HG03460 (cell line): Measurements from ENCODE around the gene AR.
A peak's percentile ranks its signal among the peaks of the same experiment; 100 is the strongest.
"Not testable (repeated sequence)": the region's sequence is repeated elsewhere in the genome, so short reads cannot be mapped to it uniquely, and the experiment has no call there.

ENCODE experiments used
- ATAC-seq: cut with Tn5 transposase; IDR thresholded peaks from one replicate; pipeline ENCODE4 v1.9.1; 2021; ENCODE audit not compliant: unreplicated experiment

Gene AR

DNA sequence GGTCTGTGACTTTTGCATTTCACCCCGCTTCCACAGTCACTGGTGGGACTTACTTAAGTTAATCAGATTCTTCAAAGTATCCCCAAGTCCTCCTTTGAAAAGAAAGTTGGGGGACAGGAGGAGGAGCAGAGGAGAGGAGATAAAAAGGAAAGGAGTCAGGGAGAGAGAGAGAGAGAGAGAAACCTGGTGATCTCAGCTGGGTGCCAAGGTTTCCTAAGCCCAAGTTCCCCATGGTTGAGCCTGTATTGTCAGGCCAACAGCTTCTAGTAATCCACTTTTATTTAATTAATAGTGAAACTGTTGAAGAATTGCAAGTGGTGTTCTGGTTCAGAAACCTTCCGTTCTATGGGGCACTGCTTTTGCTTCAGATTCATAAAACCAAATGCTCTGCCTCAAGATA lies 91.6 kb downstream of the AR start:
- no peak for ATAC-seq

DNA sequence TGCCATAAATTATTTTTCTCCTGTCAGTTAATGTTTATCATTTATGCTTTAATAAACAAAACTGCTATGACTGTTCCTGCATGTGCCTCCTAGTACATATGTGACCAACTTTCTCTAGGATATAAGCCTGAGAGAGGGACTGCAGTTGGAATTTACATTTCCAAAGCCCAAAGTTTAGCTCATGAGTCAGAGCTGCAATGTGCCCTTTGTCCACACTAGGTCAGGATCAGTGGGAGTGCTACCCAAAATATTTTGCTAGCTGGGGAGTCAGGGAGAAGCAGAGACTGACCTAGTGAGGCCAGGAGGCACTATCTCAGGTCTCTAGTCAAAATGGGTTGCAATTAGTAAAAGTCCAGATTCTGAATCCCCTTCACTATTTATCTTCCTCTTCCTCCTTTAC lies 92.7 kb downstream of the AR start:
- ATAC-seq: no peak

DNA sequence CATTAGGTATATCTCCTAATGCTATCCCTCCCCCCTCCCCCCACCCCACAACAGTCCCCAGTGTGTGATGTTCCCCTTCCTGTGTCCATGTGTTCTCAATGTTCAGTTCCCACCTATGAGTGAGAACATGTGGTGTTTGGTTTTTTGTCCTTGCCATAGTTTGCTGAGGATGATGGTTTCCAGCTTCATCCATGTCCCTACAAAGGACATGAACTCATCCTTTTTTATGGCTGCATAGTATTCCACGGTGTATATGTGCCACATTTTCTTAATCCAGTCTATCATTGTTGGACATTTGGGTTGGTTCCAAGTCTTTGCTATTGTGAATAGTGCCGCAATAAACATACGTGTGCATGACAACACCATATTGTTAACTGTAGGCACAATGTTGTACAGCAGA lies 93.5 kb downstream of the AR start:
- not testable (repeated sequence) for ATAC-seq

DNA sequence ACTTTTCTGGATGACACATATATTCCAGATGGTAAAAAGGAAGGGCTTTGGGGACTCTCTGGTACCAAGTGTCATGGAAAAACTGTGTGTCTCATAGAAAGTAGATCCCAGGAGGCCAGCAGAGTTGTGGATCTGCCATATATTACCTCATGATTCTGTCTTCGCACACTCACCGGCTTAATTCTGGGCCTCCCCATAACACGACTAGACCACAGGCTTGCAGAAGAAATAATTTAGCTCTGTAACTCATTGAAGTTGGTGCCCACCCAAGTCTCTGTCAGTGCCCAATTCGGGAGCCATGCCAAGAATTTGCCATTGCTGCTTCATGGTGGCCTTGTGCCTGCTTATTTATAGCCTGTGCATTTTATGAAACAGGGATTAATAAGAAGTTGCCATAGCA lies 104.5 kb downstream of the AR start:
- ATAC-seq: no peak

DNA sequence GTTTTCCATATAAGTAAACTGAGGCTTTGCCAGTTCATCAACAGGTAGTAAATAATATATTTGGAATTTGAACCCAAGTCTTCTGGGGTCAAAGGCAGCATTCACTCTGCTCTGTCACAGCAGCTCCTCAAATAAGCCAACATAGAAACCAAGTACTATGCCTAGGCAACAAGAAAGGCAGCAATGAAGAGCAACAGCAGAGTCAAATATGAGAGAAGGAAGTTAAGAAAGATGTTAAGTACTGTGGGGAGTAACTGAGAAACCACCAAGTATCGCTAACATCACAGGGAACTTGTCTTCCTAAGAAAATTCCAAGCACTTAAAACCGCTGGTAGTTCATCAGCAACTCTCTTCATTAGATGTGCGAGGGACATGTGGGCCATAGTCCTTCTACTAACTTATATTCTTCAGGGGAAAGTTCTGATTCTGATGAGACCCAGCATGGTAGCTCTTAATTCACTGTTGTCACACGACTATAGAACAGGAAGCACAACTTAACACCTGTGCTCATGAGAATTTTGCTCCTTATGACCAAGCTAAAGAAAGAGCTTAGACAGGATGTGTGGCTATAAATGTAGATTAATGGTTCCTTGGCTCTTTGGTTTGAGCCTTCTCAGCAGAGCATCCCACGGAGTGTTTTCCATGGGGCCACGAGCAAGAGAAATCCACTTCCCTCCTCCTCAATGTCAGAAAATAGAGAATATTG lies 107.8 kb downstream of the AR start:
- ATAC-seq: no peak

DNA sequence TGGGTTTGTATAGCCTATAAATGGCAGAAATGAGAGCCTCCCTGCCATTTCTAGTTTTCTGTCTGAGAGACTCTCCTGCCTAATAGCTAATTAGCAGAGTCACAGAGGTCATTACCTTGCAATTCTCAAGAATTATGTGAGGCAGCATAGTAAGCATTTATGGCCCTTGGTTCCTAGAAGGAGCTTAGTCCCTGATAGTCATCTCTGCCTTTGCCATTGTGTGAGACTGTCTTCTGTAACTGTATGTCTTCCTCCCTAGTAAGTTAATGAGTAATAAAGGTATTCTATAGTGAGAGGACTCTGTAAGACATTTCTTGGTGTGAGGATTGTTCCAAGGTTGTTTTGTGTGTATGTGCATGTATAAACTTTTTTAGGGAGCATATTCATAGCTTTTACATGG lies 108.7 kb downstream of the AR start:
- ATAC-seq: no peak

DNA sequence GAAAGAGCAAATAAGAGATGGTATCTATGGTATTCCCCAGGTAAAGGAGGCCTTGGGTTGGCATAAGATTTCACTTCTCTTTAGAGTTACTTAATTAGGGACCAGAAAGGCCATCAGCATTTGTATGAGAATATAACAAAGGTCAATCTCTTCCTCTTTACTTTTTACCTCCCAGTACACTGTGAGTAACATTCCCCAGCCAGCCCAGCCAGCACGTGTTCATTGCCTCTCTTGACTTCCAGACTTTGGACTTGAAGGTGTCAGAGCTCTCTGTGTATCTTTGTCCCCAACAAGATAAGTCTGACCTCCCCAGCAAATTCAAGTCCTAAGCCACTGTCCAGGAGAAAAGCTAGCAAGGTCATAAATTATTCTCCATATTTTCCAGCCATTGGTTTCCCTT lies 110.5 kb downstream of the AR start:
- no peak for ATAC-seq

DNA sequence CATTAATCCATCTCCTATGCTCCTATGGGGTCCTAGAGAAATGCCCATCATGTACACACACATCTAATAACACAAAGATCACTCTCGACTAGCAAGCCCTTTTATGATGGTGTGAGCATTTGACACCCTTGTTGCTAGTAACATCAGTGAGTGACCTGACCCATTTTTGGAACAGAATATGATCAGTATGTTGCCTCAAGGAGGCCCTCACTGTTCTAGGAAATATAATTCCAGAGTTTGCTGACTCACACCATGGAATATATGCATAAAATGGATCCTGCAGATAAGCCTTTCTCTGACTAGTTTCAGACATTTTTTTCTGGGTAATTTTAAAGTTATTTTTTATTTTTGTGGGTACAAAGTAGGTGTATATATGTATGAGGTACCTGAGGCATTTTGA lies 121.8 kb downstream of the AR start:
- ATAC-seq: no peak

DNA sequence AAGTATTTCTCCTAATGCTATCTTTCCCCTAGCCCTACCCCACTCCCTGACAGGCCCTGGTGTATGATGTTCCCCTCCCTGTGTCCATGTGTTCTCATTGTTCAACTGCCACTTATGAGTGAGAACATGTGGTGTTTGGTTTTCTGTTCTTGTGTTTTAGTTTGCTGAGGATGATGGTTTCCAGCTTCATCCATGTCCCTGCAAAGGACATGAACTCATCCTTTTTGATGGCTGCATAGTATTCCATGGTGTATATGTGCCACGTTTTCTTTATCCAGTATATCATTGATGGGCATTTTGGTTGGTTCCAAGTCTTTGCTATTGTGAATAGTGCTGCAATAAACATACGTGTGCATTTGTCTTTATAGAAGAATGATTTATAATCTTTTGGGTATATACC lies 126.9 kb downstream of the AR start:
- ATAC-seq: not testable (repeated sequence)

DNA sequence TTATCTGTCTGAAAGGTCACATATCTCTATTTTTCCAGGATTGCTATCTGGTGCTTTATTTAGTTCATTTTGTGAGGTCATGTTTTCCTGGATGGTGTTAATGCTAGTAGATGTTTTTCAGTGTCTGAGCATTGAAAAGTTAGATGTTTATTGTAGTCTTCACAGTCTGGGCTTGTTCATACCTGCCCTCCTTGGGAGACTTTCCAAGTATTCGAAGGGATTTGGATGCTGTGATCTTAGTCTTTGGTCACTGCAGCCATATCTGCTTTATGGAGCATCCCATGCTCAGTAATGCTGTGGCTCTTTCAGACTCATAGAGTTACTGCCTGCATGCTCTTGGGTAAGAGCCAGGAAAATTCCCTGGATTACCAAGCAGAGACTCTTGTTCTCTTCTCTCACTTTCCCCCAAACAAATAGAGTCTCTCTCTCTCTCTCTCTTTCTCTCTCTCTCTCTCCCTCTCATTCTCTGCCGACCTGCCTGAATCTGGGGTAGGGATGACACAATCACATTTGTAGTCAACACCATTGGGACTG lies 130.0 kb downstream of the AR start:
- ATAC-seq: no peak

DNA sequence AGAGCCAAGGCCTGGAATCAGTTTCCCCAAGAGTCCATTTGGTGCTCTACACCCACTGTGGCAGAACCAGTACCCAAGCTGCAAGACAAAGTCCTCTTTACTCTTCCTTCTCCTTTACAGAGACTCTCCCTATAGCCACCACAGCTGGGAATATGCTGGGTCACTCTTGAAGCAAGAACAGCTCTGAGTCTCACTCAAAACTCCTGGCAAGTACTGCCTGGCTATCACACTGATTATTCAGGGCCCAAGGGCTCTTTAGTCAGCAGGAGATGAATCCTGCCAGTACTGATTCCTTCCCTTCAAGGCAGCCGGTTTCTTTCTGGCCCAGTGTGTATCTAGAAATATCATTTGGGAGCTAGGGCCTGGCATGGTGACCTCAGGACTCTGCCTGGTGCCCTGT lies 130.9 kb downstream of the AR start:
- no peak for ATAC-seq

DNA sequence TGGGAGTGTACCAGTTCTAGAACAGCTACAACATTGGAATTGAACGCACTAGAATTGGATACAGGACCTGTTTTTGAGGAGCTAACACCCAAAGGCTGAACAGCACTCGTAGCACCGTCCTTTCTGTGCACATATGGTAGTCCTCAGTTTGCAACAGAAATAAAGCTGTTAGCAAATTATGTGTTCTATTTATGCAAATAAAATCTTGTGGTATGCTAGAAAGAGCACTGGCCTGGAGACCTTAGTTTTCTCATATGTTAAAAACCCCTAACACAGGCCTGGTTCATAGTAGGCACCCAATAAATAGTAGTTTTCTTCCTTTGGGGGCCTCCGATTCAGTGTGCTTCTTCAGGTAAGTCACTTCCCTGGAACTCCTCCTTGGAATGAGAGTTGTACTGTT lies 140.3 kb downstream of the AR start:
- no peak for ATAC-seq

DNA sequence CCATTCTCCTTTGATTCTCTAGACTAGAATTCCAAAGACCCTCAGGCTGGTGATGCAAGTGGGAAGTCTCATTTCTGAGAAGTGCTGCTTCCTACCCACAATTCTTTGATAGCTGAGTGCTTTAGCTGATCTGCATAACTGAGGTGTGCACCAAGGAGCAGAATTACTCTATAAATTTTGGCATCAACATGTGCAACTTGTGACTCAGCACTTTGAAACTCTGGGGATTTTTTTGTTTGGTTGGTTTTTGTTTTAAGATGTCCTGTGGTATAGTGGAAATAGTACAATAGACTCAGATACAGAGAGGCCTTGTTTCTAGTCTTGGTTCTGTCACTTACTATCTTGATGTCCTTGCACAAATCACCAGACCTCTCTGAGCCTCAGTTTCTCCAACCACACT lies 148.4 kb downstream of the AR start:
- peak; percentile 51 for ATAC-seq

DNA sequence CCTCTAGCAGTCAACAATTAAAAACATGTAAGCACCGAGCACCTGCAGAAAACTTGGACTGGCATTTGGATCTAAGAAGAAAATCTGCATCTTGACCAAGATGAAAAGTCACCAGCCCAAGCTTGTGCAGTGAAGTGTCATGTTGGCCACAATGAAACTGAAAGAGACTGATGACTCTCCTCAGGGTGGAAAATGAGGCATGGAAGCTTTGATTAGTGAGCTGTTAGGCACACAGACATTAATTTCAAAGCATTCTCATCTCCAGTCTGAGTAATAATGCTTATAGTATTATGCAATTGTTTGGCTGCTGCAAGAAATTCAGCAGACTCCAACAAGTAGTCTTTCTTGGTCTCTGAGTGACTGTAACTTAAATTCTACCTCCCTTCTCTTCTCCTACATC lies 150.1 kb downstream of the AR start:
- no peak for ATAC-seq

DNA sequence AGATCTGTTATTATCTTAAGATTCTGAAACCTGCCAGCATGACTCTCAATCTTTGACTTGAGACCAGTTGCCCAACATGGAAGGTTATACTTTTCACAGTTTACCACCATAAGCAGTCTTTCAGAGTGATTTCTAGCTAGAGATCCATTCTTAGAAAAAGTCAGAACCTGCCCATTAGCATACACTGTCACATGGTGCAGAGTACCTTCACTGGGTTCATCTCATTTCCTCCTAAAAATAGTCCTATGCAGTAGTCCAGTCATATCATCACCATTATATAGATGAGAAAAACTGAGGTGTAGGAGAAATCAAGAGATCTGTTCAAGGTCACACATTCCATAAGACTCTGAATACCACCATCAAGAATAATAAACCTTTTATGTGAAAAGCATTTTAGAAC lies 153.6 kb downstream of the AR start:
- ATAC-seq: no peak

DNA sequence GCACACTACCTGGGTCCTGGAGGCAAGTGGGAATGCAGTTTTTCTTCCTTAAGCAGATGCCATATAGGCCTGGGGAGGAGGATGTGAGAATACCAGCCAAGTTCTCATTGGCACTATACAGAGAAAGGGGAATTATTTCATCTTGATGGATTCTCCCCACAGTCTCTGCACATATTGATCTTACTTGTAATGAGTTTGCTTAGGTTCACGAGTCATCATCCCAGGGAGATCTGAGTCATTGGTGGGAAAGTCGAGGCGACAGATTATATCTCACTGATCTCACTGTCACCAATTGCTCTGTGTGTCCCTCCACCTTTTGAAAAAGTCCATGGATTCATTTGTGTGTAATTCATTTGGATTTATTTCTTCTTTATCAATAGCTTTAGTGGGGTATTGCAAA lies 156.8 kb downstream of the AR start:
- ATAC-seq: no peak

DNA sequence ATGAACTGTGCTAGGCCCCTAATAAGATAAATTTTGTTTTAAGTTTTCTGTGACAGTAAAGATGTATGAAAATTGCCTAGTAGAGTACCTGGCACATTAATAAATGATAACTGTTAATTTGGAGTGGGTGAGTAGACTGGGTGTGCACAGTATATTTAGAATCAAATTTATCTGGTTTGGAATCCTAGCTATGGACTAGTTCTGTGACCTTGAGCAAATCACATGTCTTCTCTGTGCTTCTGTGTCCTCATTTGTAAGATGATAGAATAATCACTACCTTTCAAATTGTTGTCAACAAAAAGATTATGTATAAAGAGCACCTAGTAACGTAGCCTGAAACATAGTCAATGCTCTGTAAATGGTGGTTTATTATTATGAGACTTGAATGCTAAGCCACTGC lies 170.2 kb downstream of the AR start:
- ATAC-seq: no peak

DNA sequence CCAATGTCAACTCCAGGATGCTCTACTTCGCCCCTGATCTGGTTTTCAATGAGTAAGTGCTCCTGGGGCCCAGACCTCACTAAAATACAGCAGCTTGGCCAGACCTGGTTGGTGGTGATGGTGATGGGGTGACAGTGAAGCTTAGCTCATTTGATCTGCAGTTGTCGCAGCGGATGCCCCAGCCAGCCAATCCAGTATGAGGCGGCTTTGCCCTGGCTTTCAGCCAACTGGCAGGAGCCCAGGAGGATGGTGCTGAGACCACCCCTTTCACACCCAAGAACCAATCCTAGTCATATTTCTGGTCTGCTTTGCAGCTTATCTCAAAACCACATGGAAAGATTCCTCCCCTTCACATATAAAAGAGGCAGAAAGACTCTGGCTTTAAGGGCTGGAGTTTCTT lies 173.8 kb downstream of the AR start:
- ATAC-seq: no peak

DNA sequence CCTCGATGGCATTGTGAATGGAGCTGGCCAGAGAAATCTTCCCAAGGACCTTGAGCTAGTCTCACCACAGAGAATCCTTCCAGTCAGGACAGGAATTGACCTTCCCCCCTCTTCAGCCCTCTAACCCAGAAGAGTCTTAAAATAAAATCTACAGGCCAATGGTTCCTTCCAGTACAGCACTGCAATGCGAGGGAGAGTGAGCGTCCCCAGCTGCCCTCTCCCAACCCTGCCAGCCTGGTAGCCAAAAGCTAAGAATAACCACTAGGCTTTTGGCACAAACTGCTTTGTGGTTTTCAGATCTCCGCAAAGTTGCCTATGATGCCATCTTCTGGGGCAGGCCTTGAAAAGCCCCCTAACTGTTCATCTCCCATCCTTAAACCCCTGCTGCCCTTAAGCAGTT lies 175.1 kb downstream of the AR start:
- no peak for ATAC-seq

DNA sequence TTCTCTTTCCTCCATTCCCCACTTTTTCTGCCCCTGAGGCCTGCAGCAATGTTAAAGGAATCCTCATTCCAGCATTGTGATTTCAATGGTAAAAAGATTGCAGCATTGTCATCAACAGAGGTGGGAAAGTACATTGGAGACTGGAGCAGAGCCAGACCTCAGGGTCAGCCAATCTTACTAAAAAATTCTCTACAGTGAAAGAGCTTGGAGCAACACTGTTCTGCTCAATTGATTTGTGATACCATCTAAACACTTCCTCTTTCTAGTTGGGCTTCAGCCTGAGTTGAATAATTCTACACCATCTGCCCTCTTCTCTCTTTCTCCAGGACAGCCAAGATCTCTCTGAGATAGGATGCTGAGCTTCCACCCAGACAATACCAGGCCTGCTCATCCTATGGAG lies 176.5 kb downstream of the AR start:
- ATAC-seq: no peak

DNA sequence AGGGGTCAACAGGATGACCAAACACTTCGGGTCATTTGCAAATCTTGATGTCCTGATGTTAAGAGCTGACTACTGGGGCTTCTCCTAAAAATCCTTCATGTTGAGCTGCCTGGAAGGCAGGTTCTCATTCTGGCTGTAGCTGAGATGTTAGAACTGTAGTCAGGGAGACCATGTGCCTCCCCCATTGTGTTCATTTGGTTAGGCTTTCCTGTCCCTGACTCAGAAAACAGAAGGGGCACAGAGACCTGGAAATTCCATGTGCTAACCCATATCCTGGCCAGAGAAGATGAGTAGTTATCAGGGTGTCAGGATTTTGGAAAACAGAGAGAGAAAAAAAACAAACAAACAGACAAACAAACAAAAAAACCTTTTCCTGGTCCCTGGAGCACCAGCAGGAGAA lies 177.5 kb downstream of the AR start:
- ATAC-seq: no peak

DNA sequence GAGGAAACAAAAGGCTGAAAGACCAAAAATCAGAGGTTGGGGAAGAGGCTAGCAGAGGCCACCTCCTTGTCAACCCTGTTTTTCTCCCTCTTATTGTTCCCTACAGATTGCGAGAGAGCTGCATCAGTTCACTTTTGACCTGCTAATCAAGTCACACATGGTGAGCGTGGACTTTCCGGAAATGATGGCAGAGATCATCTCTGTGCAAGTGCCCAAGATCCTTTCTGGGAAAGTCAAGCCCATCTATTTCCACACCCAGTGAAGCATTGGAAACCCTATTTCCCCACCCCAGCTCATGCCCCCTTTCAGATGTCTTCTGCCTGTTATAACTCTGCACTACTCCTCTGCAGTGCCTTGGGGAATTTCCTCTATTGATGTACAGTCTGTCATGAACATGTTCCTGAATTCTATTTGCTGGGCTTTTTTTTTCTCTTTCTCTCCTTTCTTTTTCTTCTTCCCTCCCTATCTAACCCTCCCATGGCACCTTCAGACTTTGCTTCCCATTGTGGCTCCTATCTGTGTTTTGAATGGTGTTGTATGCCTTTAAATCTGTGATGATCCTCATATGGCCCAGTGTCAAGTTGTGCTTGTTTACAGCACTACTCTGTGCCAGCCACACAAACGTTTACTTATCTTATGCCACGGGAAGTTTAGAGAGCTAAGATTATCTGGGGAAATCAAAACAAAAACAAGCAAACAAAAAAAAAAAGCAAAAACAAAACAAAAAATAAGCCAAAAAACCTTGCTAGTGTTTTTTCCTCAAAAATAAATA lies 179.9 kb downstream of the AR start:
- no peak for ATAC-seq
